Middle frontal gyrus (tissue), 1 donor: Measurements from ENCODE around the gene TENM4.

Source experiments
- DNase-seq: peaks from one replicate; pipeline ENCODE4 v3.0.0-alpha.2; 2015; ENCODE audit warnings: low spot score; ENCODE audit errors: extremely low spot score

Gene TENM4

GRCh38 chr11:79421820-79422219, 19.0 kb downstream of the TENM4 start:
- no peak for DNase-seq

DNA sequence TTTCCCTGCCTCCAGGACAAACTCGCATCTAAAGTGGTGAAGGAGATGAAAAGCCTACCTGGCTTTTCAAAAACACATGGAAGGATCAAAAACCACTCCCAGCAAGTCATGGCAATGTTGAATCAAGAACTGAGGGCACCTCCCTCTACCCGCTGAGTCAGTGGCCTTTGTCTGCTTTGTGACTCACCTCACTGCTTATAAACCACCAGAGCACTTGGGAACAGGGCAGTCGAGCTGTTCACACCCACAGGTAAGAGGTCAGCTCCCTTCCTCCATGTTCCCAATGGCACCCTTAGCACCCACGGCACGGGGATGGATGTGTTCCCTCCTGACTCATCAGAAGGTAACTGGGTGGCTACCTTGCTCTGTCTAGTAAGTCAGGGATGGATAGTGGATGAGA, 21.7 kb downstream of the TENM4 start:
- DNase-seq: no peak

GRCh38 chr11:79418241-79418640, 22.6 kb downstream of the TENM4 start:
- DNase-seq: no peak

GRCh38 chr11:79417069-79417920, 23.5 kb downstream of the TENM4 start:
- no peak for DNase-seq

- DNase-seq: no peak
These were observed 24.9 kb downstream of the TENM4 start for GRCh38 chr11:79415912-79416311.

DNA sequence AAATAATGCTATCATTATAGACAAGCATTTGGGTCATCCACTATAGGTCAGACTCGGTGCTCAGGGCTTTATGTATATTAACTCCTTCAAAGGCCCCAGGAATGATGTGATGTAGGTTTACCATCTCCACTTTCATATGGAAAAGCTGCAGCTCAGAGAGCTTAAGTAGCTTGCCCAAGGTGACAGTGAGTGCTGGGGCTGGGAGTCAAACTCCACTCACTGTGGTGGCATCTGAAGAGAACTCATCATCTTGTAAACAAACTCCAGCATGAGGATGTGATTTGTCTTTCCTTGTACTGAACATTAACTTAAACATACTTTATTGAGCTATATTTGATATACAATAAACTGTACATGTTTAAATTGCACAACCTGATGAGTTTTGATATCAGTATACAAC, 25.4 kb downstream of the TENM4 start:
- no peak for DNase-seq

- no peak for DNase-seq
These were observed 26.0 kb downstream of the TENM4 start for GRCh38 chr11:79414644-79415317.

GRCh38 chr11:79414041-79414440, 26.8 kb downstream of the TENM4 start:
- no peak for DNase-seq

- no peak for DNase-seq
These were observed 27.6 kb downstream of the TENM4 start for GRCh38 chr11:79413268-79413667.

DNA sequence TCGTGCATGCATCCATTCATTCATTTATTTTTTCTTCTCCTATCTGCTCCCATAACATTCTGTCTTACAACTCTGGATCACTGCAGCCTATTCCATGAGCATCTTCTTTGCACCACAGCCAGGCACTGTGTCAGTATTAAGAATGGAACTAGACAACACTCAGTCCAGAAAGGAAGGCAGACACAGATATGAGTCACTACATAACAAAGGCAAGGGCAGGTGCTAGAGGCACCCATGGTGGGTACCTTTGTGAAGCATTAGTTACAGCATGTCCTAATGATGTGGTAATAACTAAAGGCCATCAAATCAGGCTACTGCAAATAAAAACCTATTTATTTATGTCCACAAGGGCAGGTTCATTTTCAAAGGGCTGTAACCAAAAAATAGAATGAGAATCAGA, 28.1 kb downstream of the TENM4 start:
- DNase-seq: no peak

- no peak for DNase-seq
These were observed 31.5 kb downstream of the TENM4 start for GRCh38 chr11:79409330-79409729.

GRCh38 chr11:79406376-79406775, 34.5 kb downstream of the TENM4 start:
- DNase-seq: no peak

- DNase-seq: no peak
These were observed 36.0 kb downstream of the TENM4 start for GRCh38 chr11:79404806-79405205.

GRCh38 chr11:79404325-79404724, 36.5 kb downstream of the TENM4 start:
- DNase-seq: no peak

GRCh38 chr11:79403839-79404238, 37.0 kb downstream of the TENM4 start:
- no peak for DNase-seq

GRCh38 chr11:79402912-79403311, 37.9 kb downstream of the TENM4 start:
- no peak for DNase-seq

DNA sequence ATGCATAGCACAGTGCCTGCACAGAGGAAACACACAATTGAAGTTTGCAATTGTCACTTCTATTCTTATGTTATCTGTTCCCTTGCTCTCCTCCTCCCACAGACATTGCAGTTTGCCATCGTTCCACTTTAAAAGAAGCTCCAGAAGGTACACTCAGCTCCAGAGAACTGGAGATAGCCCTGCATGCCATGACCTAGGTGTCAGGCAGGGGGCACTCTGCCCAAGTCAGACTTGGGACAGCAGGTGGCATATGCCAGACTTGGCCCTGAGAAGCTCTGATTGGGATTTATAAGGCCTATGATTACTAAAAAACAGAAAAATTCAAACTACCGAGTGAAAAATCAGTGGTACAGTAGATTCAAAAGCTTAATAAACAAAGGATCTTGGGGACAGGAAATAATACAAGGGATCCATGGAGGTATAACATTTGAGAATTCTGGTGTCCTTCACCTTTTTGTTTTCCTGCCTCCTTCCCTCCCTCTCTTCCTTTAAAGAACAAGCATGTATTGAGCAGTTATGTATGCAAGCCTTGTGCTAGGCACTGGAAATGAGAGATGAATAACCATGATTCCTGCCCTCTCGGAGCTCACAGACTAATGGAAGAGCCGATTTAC, 40.0 kb downstream of the TENM4 start:
- DNase-seq: no peak

GRCh38 chr11:79400206-79400605, 40.6 kb downstream of the TENM4 start:
- no peak for DNase-seq

GRCh38 chr11:79397252-79397651, 43.6 kb downstream of the TENM4 start:
- DNase-seq: no peak

GRCh38 chr11:79396674-79397073, 44.2 kb downstream of the TENM4 start:
- no peak for DNase-seq

GRCh38 chr11:79396001-79396400, 44.8 kb downstream of the TENM4 start:
- DNase-seq: no peak

GRCh38 chr11:79393362-79394043, 47.3 kb downstream of the TENM4 start:
- no peak for DNase-seq
